T-cell (primary cell): ENCODE results near the gene EEFSEC. TPM values are rescaled to one million over a fixed set of nuclear protein-coding genes. Genes with fewer than 3 reads are reported as not detected.

Experiments
- ATAC-seq, 4 experiments: fragments of 200-7000 bp in 3 of 4; fragments of 150-1000 bp in 1 of 4; cut with Tn5 transposase; replicated peaks in 1 of 4; 1 replicate in 3 of 4; 2 replicates in 1 of 4; pipeline ENCODE4 v1.10.0; 2021; ENCODE audit warnings: moderate library complexity in 3 of 4, mild to moderate bottlenecking in 2 of 4, moderate number of reproducible peaks in 1 of 4
- CTCF ChIA-PET, 2 donors: fragments of 300-600 bp; sonication (Branson Sonifier 250); formaldehyde crosslinking; loops; one replicate each; lab custom pipeline; 2022; ENCODE audit warnings: antibody characterized with exemption in 2 of 2; lab: Charles Lee
- POLR2A ChIA-PET, 2 donors: fragments of 300-600 bp; sonication (Branson Sonifier 250); formaldehyde crosslinking; loops; one replicate each; lab custom pipeline; 2022; ENCODE audit warnings: antibody characterized with exemption in 2 of 2; lab: Charles Lee
- DNase-seq, 35 experiments: peaks; one replicate each; pipeline versions ENCODE4 v3.0.0 to v3.0.0-alpha.2; 2013 to 2023
- H3K27ac ChIP-seq: one replicate; pipeline ENCODE4 v1.5.1; 2013; ENCODE audit warnings: low read length
- H3K27me3 ChIP-seq, 2 experiments: replicated peaks in 1 of 2; 1 replicate in 1 of 2; 2 replicates in 1 of 2; pipeline versions ENCODE4 v1.6.1 to v1.7.0; 2013; ENCODE audit warnings: low read length in 1 of 2, mixed read lengths in 1 of 2; ENCODE audit not compliant: control insufficient read depth in 2 of 2, insufficient read depth in 2 of 2; ENCODE audit errors: extremely low read depth in 1 of 2
- H3K36me3 ChIP-seq, 2 donors: 1 replicate in 1 of 2; 2 replicates in 1 of 2; pipeline versions ENCODE4 v1.6.1 to v1.7.0; 2013; ENCODE audit warnings: low read length in 1 of 2; ENCODE audit not compliant: control insufficient read depth in 2 of 2, insufficient read depth in 1 of 2; ENCODE audit errors: extremely low read depth in 1 of 2
- H3K4me1 ChIP-seq, 2 experiments: 1 replicate in 1 of 2; 2 replicates in 1 of 2; pipeline versions ENCODE4 v1.6.1 to v1.7.0; 2013; ENCODE audit warnings: low read length in 2 of 2, mixed read lengths in 1 of 2; ENCODE audit not compliant: insufficient read depth in 2 of 2, control insufficient read depth in 1 of 2; ENCODE audit errors: extremely low read depth in 1 of 2
- H3K4me3 ChIP-seq, 2 donors: 1 replicate in 1 of 2; 2 replicates in 1 of 2; pipeline versions ENCODE4 v1.5.1 to v1.7.0; 2013; ENCODE audit warnings: mild to moderate bottlenecking in 2 of 2, low read length in 1 of 2, moderate library complexity in 1 of 2; ENCODE audit not compliant: control insufficient read depth in 1 of 2; ENCODE audit errors: extremely low read depth in 1 of 2
- H3K9me3 ChIP-seq: 2 replicates; pipeline ENCODE4 v1.7.0; 2013
- H3K27ac Mint-ChIP-seq, 2 donors: one replicate each; pipeline ENCODE4 v1.8.0; 2020 to 2021; ENCODE audit warnings: mild to moderate bottlenecking in 2 of 2, mixed read lengths in 2 of 2
- H3K27me3 Mint-ChIP-seq, 2 donors: one replicate each; pipeline ENCODE4 v1.8.0; 2021 to 2022; ENCODE audit warnings: mixed read lengths in 2 of 2
- H3K36me3 Mint-ChIP-seq: one replicate; pipeline ENCODE4 v1.8.0; 2021; ENCODE audit warnings: mixed read lengths
- H3K4me1 Mint-ChIP-seq, 3 donors: one replicate each; pipeline ENCODE4 v1.8.0; 2020 to 2022; ENCODE audit warnings: mixed read lengths in 3 of 3, mild to moderate bottlenecking in 1 of 3
- H3K4me3 Mint-ChIP-seq, 3 donors: one replicate each; pipeline ENCODE4 v1.8.0; 2020 to 2022; ENCODE audit warnings: mild to moderate bottlenecking in 3 of 3, mixed read lengths in 3 of 3, moderate library complexity in 3 of 3
- H3K9me3 Mint-ChIP-seq, 3 donors: one replicate each; pipeline ENCODE4 v1.8.0; 2020 to 2022; ENCODE audit warnings: mixed read lengths in 3 of 3
- WGBS: methylation state at CpG from one replicate; pipeline ENCODE4 v1.1.5; 2013; ENCODE audit warnings: missing lambda C conversion rate; ENCODE audit not compliant: insufficient coverage; 5-methylcytosine and 5-hydroxymethylcytosine counted together
- total RNA-seq, 35 experiments: library from RNA in 6 of 35; stranded (reverse) in 6 of 35; fragments of 120-200 nt in 1 of 35; gene quantifications; one replicate each; pipeline versions ENCODE4 v1.2.1 to v1.2.4 and lab custom pipeline; 2013 to 2026

Gene EEFSEC
- total RNA-seq, 5 donors from 2014 or later (not counting 1 experiment from before 2014, with no cell fraction given), result 15.9 to 21.1 (median 19.1) TPM

- Histone ChIP-seq H3K9me3 (no peaks in the 10 kb centered on the region), H3K36me3 (peaks cover 3 to 10% of the 10 kb centered on the region in 2 donors), H3K4me3 (no peak overlapping the region), H3K4me1 (no peaks in the 10 kb centered on the region), H3K27me3 (no peaks in the 10 kb centered on the region), H3K27ac (no peak overlapping the region)
- WGBS, result 96% methylated on average over 17 of the region's 19 CpGs
- ATAC-seq, result no peak
- no peak for DNase-seq
- CTCF ChIA-PET, result no interaction called here
- no peak overlapping the region for H3K4me3 Mint-ChIP-seq
- H3K36me3 Mint-ChIP-seq, result peaks cover 6% of the 10 kb centered on the region
- H3K9me3 Mint-ChIP-seq, result no peaks in the 10 kb centered on the region
- no peak overlapping the region for H3K27ac Mint-ChIP-seq
- H3K27me3 Mint-ChIP-seq, result no peaks in the 10 kb centered on the region
- peaks cover 0 to 5% (median 0%) of the 10 kb centered on the region in 3 donors for H3K4me1 Mint-ChIP-seq
- POLR2A ChIA-PET, result interaction anchor here in 1 of 2 donors (0.5 kb wide), 1 partner anchor 644 kb away, joined by 3 read pairs; no protein-coding TSS in a partner anchor
Measured at GRCh38 chr3:128408012-128408692, 254.9 kb downstream of the EEFSEC start.

DNA sequence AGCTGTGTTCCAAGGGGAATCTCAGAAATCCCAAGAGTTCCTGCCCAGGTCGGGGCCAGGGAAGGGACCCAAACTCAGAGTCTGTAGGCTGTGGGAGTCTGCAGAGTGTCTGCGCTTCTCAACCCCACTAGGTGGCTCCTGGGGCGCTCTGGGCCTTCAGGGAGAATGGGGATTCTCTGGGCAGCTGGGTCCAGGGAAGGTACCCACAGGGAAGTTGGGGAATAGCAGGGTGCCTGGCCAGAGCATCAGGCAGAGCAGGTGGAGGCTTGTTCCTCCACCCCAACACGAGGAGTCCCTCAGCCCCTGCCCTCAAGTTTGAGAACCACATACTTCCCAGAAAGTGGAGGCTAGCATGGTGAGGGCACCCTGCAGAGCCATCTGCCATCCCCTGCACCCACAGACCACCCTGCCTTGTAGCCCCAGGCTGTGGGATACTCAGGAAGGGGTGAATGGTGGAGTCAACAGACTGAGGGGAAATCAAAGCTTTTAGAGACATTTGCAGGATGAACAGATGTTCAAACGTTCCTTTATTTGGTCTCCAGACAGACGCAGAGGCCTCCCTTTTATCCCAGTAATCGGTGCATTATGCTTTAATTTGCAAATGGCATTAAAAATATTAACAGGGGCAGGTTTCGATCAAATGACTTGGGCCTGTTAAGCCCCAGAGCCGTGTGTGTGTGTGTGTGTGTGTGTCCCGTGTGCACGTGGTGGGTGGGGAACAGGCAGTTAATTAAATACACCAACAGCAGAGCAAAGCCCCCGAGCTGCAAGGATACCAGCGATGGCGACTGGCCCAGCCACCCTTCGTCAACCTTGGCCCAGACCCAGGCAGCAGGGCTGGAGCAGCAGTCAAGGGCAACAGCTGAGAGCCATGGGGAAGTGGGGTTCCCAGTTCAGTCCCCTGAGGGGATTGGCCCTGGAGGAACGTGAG, 255.7 kb downstream of the EEFSEC start:
- WGBS, result 91% methylated on average over 7 of the region's 16 CpGs

GRCh38 chr3:128409624-128410581, 256.6 kb downstream of the EEFSEC start:
- H3K36me3 ChIP-seq, result peaks cover 3 to 10% of the 10 kb centered on the region in 2 donors
- H3K4me1 Mint-ChIP-seq, result peaks cover 0 to 11% (median 0%) of the 10 kb centered on the region in 3 donors
- no peak overlapping the region for H3K27ac Mint-ChIP-seq
- ChIA-PET POLR2A (no interaction called here), CTCF (no interaction called here)
- 94% methylated on average over 14 of the region's 18 CpGs for WGBS
- ATAC-seq, result no peak
- no peaks in the 10 kb centered on the region for H3K27me3 ChIP-seq
- H3K4me1 ChIP-seq, result no peaks in the 10 kb centered on the region
- H3K4me3 ChIP-seq, result no peak overlapping the region
- no peaks in the 10 kb centered on the region for H3K9me3 Mint-ChIP-seq
- no peak overlapping the region for H3K4me3 Mint-ChIP-seq
- DNase-seq, result no peak
- no peaks in the 10 kb centered on the region for H3K27me3 Mint-ChIP-seq
- H3K27ac ChIP-seq, result no peak overlapping the region
- no peaks in the 10 kb centered on the region for H3K9me3 ChIP-seq
- H3K36me3 Mint-ChIP-seq, result peaks cover 6% of the 10 kb centered on the region

More for the DNA sequence above, 255.7 kb downstream of the EEFSEC start:
- Histone ChIP-seq H3K4me3 (no peak overlapping the region), H3K9me3 (no peaks in the 10 kb centered on the region), H3K27me3 (no peaks in the 10 kb centered on the region), H3K27ac (no peak overlapping the region), H3K4me1 (no peaks in the 10 kb centered on the region), H3K36me3 (peaks cover 3 to 10% of the 10 kb centered on the region in 2 donors)
- H3K36me3 Mint-ChIP-seq, result peaks cover 6% of the 10 kb centered on the region
- H3K27ac Mint-ChIP-seq, result no peak overlapping the region
- H3K4me3 Mint-ChIP-seq, result no peak overlapping the region
- no peaks in the 10 kb centered on the region for H3K27me3 Mint-ChIP-seq
- H3K4me1 Mint-ChIP-seq, result peaks cover 0 to 5% (median 0%) of the 10 kb centered on the region in 3 donors
- H3K9me3 Mint-ChIP-seq, result no peaks in the 10 kb centered on the region
- DNase-seq (no peak), ATAC-seq (no peak)
- CTCF ChIA-PET, result no interaction called here
- POLR2A ChIA-PET, result interaction anchor here in 1 of 2 donors (0.5 kb wide), 1 partner anchor 643 kb away, joined by 3 read pairs; no protein-coding TSS in a partner anchor

DNA sequence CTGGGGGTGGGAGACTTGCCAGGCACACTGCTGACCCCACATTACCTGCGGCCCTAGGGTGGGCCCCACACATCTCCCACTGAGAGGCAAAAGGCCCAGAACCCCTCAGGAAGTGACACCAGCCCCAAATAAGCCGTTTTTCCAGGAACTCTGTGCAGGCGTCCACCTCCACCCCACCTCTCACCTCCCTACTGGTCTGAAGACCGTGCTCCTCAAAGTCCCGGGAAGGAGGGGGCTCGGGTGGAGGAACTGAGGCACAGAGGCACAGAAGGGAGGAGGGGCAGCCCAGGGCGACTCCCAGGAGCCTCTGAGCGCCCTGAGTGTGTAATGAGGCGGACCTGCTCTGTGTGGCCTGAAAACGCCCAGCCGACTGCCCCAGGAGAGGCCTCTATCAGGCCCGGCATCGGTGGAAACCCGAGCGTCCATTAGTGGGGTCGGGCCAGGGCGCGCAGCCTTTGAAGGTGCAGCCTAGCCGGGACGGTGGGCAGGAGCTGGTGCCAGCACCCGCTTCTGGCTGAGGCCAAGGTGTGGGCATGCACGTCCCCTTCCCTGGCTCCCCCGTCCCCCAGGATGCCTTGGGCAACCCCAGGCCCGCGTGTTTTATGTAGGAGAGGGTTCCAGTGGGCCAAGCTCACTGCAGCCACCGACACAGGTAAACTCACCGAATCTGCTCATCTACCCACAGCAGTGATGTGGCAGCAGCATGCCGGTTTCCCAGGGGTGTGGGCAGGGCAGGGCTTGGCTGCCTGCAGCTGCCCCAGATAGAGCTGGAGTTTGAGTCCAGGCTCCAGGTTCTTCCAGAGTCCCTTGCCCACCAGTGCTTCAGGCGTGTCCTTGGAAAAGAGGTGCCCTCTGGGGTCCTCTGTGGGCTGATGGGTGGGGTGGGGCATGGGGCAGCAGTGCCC, 257.6 kb downstream of the EEFSEC start:
- ATAC-seq (no peak), DNase-seq (no peak)
- no peaks in the 10 kb centered on the region for H3K9me3 ChIP-seq
- Mint-ChIP-seq H3K27ac (no peak overlapping the region), H3K36me3 (peaks cover 6% of the 10 kb centered on the region), H3K27me3 (no peaks in the 10 kb centered on the region), H3K4me1 (peaks cover 0 to 12% (median 0%) of the 10 kb centered on the region in 3 donors), H3K9me3 (no peaks in the 10 kb centered on the region), H3K4me3 (no peak overlapping the region)
- ChIA-PET POLR2A (no interaction called here), CTCF (no interaction called here)
- no peak overlapping the region for H3K27ac ChIP-seq
- 97% methylated on average over 20 of the region's 29 CpGs for WGBS
- H3K27me3 ChIP-seq, result no peaks in the 10 kb centered on the region
- H3K4me3 ChIP-seq, result no peak overlapping the region
- no peaks in the 10 kb centered on the region for H3K4me1 ChIP-seq
- peaks cover 3 to 10% of the 10 kb centered on the region in 2 donors for H3K36me3 ChIP-seq

- WGBS, result 88% methylated on average over 13 of the region's 18 CpGs
- H3K4me3 ChIP-seq, result no peak overlapping the region
- POLR2A ChIA-PET, result no interaction called here
- no peaks in the 10 kb centered on the region for H3K27me3 ChIP-seq
- no peaks in the 10 kb centered on the region for H3K9me3 Mint-ChIP-seq
- CTCF ChIA-PET, result no interaction called here
- no peak for DNase-seq
- no peaks in the 10 kb centered on the region for H3K9me3 ChIP-seq
- H3K4me1 ChIP-seq, result no peaks in the 10 kb centered on the region
- no peak overlapping the region for H3K27ac ChIP-seq
- no peak overlapping the region for H3K27ac Mint-ChIP-seq
- H3K4me3 Mint-ChIP-seq, result no peak overlapping the region
- no peak for ATAC-seq
- H3K36me3 Mint-ChIP-seq, result peaks cover 6% of the 10 kb centered on the region
- no peaks in the 10 kb centered on the region for H3K27me3 Mint-ChIP-seq
- H3K4me1 Mint-ChIP-seq, result peaks cover 0 to 12% (median 0%) of the 10 kb centered on the region in 3 donors
- H3K36me3 ChIP-seq, result peaks cover 3 to 10% of the 10 kb centered on the region in 2 donors
Measured at GRCh38 chr3:128411574-128412064, 258.3 kb downstream of the EEFSEC start.
